Prostate gland (tissue), 2 donors: ENCODE measurements around the gene C14orf39.

Experiments used
- CTCF ChIP-seq, 4 experiments: fragments of 200-600 bp in 2 of 4; fragments of 450-650 bp in 2 of 4; sonication (generic) in 2 of 4; IDR thresholded peaks; 1 replicate in 3 of 4; 2 replicates in 1 of 4; pipeline ENCODE4 v1.5.1; 2016 to 2019; ENCODE audit warnings: antibody characterized with exemption in 4 of 4, mild to moderate bottlenecking in 2 of 4, moderate library complexity in 2 of 4
- POLR2A ChIP-seq: fragments of 450-650 bp; IDR thresholded peaks from one replicate; pipeline ENCODE4 v1.6.1; 2016; ENCODE audit warnings: antibody characterized with exemption, mild to moderate bottlenecking

DNA sequence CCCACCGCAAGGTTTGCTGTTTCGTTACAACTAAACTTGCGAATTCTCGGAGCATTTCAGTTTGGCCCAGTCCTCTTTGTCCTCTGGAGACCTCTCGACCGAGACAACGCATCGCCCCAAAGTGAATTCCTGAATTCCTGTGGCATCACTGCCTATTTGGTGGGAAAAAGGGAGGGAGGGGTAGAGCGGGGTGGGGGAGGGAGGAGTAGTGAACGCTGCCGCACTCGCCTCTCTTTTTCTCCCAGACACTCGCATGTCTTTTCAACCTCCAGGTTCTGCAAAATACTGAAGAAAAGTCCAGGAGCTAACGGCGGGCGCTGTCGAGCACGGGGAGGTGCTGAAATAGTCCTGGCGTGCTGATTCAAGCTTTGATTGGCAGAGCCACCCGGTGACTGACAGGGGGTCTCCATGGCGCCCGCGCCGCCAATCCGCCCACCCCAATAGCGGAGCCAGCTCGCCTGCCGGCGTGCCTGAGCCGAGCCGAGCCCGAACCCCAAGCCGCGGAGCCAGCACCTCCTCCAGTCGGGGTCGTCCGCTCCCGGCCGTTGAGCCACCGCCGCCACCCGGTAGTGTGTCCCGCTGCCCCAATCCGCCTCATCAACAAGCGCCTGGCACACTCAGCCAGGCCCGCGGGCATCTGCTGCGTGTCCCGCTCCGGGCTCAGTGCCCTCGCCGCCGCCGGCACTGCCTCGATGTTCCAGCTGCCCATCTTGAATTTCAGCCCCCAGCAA is 23.0 kb upstream of the C14orf39 start, which contains the start of gene SIX6:
- TF ChIP-seq CTCF (IDR thresholded peaks at IDR 0.05) (no peak), POLR2A (no peak)
